HG03469 (cell line): Measurements from ENCODE around the gene FAM151A.

ENCODE experiments used
- ATAC-seq: cut with Tn5 transposase; IDR thresholded peaks from one replicate; pipeline ENCODE4 v1.9.1; 2021; ENCODE audit warnings: mild to moderate bottlenecking, moderate library complexity, moderate number of reproducible peaks; ENCODE audit not compliant: unreplicated experiment

The FAM151A gene

GRCh38 chr1:54623216-54624007 lies at the start of gene FAM151A:
Gene FAM151A, minus strand, starts transcription at chr1:54623525. Its CDS starts 130 bp downstream, at chr1:54623395.
- ATAC-seq = no peak

DNA sequence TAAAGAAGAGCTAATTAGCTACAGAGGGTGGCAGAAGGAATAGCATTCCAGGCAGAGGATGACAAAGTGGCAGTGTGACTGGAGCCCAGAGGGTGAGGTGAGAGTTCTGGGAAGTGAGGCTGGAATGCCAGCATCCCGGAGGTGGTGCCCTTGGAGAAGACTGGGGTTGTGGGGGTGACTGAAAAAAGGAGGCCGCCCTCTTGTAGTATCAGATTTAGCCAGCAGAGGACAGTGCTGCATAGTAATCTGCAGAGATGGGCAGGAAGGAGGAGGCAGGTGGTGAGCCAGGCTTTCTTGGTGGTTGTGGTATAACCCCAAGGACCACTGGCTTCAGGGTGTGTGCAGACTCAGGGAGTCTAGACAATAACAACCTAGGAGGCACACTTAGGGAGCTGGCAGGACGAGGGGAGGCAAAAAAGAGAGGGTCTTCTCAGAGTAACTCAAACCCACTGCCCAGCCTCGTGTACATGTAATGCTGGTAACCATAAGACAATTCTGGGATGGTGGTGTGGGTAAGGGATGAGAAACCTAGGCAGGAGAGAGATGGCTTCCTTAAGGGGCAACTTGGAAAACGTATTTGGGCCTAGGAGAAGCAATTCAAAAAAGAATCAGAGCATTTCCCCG lies 48.8 kb upstream of the FAM151A start:
- ATAC-seq = no peak

DNA sequence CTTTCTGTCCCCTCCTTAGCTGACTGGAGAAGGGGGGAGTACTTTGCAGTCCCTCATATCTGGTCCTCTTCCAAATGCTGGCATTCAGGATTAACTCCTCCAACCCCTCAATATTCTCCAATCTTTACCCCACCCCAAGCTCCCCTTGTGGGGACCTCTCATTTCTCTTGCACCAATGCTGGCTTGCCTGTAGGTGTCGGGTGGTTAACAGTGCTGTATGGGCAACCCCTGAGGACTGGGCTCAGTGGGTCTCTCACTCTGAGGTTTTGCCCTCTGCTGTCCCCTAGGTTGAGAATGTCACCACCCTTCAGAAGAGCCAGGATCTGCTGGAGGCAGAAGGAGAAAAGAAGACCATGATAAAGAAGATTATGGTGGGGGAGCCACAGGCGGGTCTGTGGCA lies 45.2 kb upstream of the FAM151A start:
- no peak for ATAC-seq

GRCh38 chr1:54667797-54668196 lies 44.5 kb upstream of the FAM151A start:
- no peak for ATAC-seq

GRCh38 chr1:54666333-54666732 lies 43.0 kb upstream of the FAM151A start:
- no peak for ATAC-seq

DNA sequence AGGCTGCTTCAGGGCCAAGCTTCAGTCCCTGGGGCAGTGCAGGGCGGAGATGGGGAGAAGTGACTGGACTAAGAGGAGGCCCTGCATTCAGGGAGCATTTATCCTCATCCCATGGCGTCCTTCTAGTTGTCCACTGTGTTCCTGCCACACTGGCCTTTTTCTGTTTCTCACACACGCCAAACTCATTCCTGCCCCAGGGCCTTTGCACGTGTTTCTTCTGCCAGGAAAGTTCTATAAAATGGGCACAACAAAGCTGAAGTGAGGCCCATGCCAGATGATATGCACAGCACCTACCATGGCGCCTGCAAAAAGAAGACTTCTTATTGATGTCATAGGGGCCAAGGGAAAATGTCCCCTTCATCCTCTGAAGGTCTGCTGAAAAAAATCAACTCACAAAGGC lies 42.5 kb upstream of the FAM151A start:
- no peak for ATAC-seq

GRCh38 chr1:54664364-54664763 lies 41.0 kb upstream of the FAM151A start:
- no peak for ATAC-seq

- ATAC-seq = no peak
Measured at GRCh38 chr1:54663725-54664124, 40.4 kb upstream of the FAM151A start.

DNA sequence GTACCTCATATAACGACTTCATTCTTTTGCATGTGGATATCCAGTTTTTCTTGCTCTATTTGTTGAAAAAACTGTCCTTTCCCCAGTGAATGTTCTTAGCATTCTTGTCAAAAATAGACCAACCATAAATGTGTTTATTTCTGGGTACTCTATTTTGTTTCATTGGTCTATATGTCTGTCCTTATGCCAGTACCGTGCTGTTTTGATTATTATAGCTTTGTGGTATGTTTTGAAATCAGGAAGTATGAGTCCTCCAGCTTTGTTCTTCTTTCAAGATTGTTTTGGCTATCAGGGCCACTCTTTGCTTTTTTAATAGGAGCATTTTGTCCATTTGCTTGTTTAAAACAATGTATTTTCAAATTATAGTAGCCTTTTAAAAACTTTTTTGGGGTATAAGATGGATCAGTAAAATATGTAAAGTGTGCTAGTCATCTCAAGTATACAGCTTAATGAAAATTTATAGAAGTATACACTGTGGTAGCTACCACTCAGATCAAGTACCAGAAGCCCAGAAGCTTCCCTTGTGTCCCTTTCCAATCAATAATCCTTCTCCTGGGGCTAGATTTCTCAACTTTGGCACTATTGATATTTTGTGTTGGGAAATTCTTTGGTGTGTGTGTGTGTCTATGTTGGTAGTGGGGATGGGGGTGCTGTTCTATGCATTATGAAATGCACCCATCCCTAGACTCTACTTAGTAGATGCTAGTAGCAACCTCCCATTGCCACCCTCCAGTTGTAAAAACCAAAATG lies 35.0 kb upstream of the FAM151A start:
- no peak for ATAC-seq

DNA sequence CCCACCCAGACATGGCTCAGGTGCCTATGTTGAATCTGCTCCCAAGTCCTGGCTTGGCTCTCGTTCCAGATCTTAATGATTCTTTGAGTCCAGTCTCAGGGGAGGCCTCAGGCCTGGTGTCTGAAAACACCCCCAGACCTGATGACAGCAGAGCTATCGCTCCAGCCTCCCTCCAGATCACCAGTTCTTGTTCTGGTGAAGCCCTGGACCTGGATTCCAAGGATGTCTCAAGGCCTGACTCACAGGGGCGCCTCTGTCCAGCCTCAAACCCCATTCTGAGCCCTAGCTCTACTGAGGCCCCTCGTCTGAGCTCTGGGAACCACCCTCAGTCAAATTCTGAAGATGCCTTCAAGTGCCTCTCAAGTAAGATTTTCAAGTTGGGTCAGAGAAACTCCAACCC lies 29.7 kb upstream of the FAM151A start:
- ATAC-seq = no peak

- ATAC-seq = no peak
Measured at GRCh38 chr1:54652168-54652567, 28.8 kb upstream of the FAM151A start.

- ATAC-seq = no peak
Measured at GRCh38 chr1:54651608-54652007, 28.3 kb upstream of the FAM151A start.

DNA sequence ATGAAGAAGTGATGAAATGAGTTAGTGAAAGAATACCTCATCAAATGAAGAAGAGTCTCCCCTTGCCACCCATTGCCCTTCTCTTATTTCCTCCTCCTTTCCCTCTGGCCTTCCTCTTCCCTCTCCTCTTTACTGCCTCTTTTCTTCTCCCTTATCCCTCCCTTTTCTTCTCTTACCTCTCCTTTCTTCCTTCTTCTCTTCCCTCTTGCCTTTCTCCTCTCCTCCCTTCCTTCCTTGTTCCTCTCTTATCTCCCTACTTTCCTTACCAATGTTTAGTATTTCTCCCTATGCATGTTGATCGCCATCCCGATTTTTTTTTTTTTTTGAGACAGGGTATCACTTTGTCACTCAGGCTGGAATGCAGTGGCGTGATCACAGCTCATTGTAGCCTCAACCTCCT lies 27.1 kb upstream of the FAM151A start:
- no peak for ATAC-seq

GRCh38 chr1:54649921-54650320 lies 26.6 kb upstream of the FAM151A start:
- ATAC-seq = no peak

DNA sequence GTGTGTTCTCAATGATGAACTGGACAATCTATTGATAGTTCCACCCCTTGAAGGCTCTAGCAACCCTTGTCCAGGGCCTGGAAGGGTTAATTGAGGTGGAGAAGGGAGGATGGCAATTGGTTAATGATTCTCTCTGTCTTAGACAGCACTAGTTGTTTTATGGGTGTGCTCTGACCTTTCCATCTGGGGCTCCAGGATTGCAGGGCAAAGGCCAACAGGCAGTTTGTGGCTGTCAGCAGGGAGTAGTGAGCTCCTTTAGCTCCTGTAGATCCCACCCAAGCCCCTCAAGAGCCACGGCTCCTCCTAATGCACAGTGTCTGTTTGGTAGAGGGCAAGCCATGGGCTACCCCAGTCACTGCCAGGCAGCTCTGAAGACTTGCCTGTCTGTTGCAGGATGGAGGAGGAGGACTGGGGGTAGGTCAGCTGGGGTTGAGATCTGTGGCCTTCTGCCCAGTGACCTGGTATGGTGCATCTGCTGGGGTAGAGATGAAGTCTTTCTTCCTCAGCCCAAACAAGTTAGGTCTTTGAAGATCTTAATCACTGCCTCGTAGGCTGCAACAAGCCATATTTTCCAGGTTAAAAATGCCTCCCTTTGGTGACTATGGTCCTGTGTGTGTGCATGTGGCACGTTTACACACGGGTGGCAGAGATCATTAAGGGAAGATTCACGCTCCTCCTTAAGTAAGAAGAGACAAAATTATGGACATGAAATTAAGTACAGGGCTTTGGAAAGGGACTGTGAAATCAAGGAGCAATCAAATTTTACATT lies 26.0 kb upstream of the FAM151A start:
- ATAC-seq = no peak

GRCh38 chr1:54645806-54646676 lies 22.7 kb upstream of the FAM151A start:
- ATAC-seq = no peak

DNA sequence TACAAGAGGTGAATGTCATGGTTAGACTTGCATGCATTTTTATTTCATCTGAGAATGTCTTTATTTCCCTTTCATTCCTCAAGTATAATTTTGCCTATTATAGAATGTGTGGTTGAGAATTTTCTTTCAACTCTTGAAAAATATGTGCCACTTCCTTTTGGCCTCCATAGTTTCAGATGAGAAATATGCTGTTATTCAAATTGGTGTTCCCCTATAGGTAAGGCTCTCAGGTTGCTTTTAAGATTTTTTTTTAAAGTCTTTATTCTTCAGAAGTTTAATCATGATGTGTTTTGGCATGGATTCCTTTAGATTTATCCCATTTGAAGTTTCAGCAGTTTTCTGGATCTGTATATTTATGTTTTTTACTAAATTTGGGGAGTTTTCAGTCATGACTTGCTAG lies 20.4 kb upstream of the FAM151A start:
- ATAC-seq = no peak

DNA sequence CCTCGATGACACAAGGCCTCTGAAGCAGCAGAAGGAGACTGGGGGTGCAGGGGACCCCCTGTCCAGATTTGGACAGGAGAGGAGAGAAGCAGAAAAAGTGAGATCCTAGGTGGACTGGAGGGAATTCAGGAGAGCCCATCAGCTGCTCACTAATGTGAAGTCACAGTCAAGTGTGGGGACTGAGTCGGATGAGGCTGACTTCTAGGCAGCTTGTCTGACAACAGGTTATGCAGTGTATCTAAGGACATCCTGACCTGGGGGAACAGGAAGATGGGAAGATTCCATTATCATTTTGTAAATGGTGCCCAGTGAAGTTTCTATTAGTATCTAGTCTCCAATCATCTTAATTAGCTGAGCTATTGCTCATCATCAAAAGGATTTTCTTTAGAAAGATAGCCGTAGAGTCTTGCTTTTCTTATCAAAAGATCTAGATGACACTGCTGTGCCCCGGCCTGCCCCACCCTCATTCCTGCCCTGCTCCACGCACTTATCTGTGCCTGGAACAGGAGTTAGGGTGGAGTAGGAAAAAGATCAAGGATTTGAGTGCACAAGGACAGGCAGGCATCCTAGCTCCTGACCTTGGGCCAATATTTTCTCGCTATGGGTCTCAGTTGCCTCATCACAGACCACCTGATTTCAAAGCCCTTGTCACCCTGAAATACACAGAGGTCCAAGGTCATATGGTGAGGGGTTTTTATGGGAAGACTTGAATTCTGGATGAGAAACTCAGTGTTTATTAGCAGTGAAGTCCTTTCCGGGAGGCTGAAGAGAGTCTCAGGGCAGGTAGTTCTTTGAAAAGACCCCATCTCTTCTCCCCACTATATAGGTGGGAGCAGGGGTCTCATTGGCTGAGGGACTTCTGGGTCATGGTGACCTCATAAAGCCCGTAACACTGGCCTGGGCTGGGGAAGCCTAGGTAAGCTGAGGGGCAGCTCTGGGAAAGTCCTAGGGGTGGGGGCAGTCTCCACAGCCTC lies 17.8 kb upstream of the FAM151A start, which contains the start of gene MROH7:
MROH7 (plus strand) TSS at position 924 of the 974 bp plus-strand sequence. CDS start 11,141 bp downstream, outside the sequence.
- ATAC-seq = no peak

DNA sequence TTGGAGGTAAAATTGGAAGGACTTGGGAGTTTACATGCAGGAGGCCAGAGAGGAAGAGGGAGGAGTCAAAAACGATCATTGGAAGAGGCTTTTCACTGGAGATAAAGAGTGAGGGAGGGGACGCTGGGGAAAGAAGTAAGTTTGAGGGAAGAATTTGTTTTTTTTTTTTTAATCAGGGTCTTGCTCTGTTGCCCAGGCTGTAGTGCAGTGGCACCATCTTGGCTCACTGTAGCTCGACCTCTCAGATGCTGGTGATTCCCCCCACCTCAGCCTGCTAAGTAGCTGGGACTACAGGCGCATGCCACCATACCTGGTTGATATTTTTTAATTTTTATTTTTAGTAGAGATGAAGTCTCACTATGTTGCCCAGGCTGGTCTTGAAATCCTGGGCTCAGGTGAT lies 17.0 kb upstream of the FAM151A start:
- no peak for ATAC-seq
